ENCODE results near the gene ANKIB1. TPM values are rescaled to one million over a fixed set of nuclear protein-coding genes. Genes with fewer than 3 reads are reported as not detected.

The ANKIB1 gene
- total RNA-seq, 2 experiments from 2014 or later: 25.3 to 42.3 TPM

GRCh38 chr7:92281031-92281430, 35.3 kb downstream of the ANKIB1 start:
- Histone ChIP-seq H4K20me1 (ENCODE audit: insufficient read depth, low read length) (no peaks in the 10 kb centered on the region), H3K4me1 (ENCODE audit: insufficient read depth, low read length, poor library complexity, severe bottlenecking) (peaks cover 13% of the 10 kb centered on the region), H2AFZ (ENCODE audit: low read length) (no peak overlapping the region), H3K9me2 (ENCODE audit: insufficient read depth, low read length) (no peaks in the 10 kb centered on the region), H3K36me3 (ENCODE audit: insufficient read depth, low read length) (peaks cover 53% of the 10 kb centered on the region), H3K9me3 (ENCODE audit: low read length) (peaks cover 27% of the 10 kb centered on the region), H3K4me2 (ENCODE audit: low read length) (no peak overlapping the region), H3K4me3 (ENCODE audit: low read depth, low read length, poor library complexity, severe bottlenecking) (no peak overlapping the region), H3K79me2 (ENCODE audit: insufficient read depth, low read depth, low read length) (peaks cover 53% of the 10 kb centered on the region; the same call in 1 of the 2 replicates), H3K27ac (ENCODE audit: low read depth, low read length, poor library complexity, severe bottlenecking) (no peak overlapping the region)
- ChIA-PET POLR2A (interaction anchor here (0.5 to 0.6 kb wide), 2 partner anchors 60 to 359 kb away, joined by 3 to 4 read pairs; no protein-coding TSS in a partner anchor), CTCF (ENCODE audit: unreplicated experiment) (no interaction called here)
- intact Hi-C loops (cut with micrococcal nuclease; ENCODE audit: unreplicated experiment): no loop called here
- DNase-seq (ENCODE audit: low spot score): no peak
- no TSS peak for BruUV-seq (replicated peaks)
- no peak for TF ChIP-seq CTCF (conservative IDR thresholded peaks at IDR 0.05; ENCODE audit: low read length)
- no peak for TF ChIP-seq EZH2phosphoT487 (IDR thresholded peaks at IDR 0.05; ENCODE audit: borderline replicate concordance, low read depth, low read length)

DNA sequence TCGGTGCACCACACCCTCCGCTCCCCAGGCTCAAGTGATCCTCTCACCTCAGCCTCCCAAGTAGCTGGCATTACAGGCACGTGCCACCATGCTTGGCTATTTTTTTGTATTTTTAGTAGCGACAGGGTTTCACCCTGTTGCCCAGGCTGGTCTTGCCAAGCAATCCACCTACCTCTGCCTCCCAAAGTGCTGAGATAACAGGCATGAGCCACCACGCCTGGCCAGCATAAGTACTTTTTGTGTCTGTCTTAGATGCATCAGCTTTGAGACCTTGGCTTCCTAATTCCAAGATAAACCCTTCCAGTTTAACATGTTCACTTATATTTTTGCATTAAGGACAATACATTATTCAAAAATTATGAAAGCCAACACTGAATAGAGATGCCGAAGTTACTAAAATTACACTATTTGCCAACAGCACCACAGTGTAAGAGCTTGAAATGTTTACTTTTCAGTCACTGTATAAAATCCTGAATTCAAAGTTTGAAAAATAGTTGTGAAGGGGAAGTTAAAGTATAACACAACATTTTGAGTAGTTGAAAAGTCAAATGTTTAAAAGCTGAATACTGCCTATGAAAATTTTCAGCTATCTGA, 36.5 kb downstream of the ANKIB1 start:
- Histone ChIP-seq H3K4me3 (ENCODE audit: low read depth, low read length, poor library complexity, severe bottlenecking) (no peak overlapping the region), H3K4me1 (ENCODE audit: insufficient read depth, low read length, poor library complexity, severe bottlenecking) (peaks cover 6% of the 10 kb centered on the region), H3K9me3 (ENCODE audit: low read length) (peaks cover 21% of the 10 kb centered on the region), H3K27ac (ENCODE audit: low read depth, low read length, poor library complexity, severe bottlenecking) (no peak overlapping the region), H3K36me3 (ENCODE audit: insufficient read depth, low read length) (peaks cover 49% of the 10 kb centered on the region), H3K4me2 (ENCODE audit: low read length) (no peak overlapping the region), H3K79me2 (ENCODE audit: insufficient read depth, low read depth, low read length) (peaks cover 50% of the 10 kb centered on the region; the same call in 1 of the 2 replicates), H4K20me1 (ENCODE audit: insufficient read depth, low read length) (no peaks in the 10 kb centered on the region), H3K9me2 (ENCODE audit: insufficient read depth, low read length) (no peaks in the 10 kb centered on the region), H2AFZ (ENCODE audit: low read length) (no peak overlapping the region)
- BruUV-seq (replicated peaks): no TSS peak
- DNase-seq (ENCODE audit: low spot score): no peak
- intact Hi-C loops (cut with micrococcal nuclease; ENCODE audit: unreplicated experiment): no loop called here
- no peak for TF ChIP-seq CTCF (conservative IDR thresholded peaks at IDR 0.05; ENCODE audit: low read length)
- TF ChIP-seq EZH2phosphoT487 (IDR thresholded peaks at IDR 0.05; ENCODE audit: borderline replicate concordance, low read depth, low read length): no peak
- CTCF ChIA-PET (ENCODE audit: unreplicated experiment): interaction anchor here (0.9 kb wide), 1 partner anchor 36 kb away, joined by 3 read pairs; the partner anchor contains the start of genes ANKIB1 and KRIT1
- POLR2A ChIA-PET: interaction anchor here (0.7 to 1.5 kb wide), 4 partner anchors 8 to 37 kb away, joined by 3 to 8 read pairs (median 4); no protein-coding TSS in a partner anchor

- no peak overlapping the region for H3K4me3 ChIP-seq (ENCODE audit: low read depth, low read length, poor library complexity, severe bottlenecking)
- peaks cover 49% of the 10 kb centered on the region; the same call in 1 of the 2 replicates for H3K79me2 ChIP-seq (ENCODE audit: insufficient read depth, low read depth, low read length)
- no peak overlapping the region for H3K4me2 ChIP-seq (ENCODE audit: low read length)
- no peaks in the 10 kb centered on the region for H4K20me1 ChIP-seq (ENCODE audit: insufficient read depth, low read length)
- POLR2A ChIA-PET: interaction anchor here (0.7 to 1.5 kb wide), 4 partner anchors 9 to 38 kb away, joined by 3 to 8 read pairs (median 4); no protein-coding TSS in a partner anchor
- H3K9me2 ChIP-seq (ENCODE audit: insufficient read depth, low read length): no peaks in the 10 kb centered on the region
- no peak for DNase-seq (ENCODE audit: low spot score)
- H3K36me3 ChIP-seq (ENCODE audit: insufficient read depth, low read length): peaks cover 46% of the 10 kb centered on the region
- BruUV-seq (replicated peaks): no TSS peak
- CTCF ChIA-PET (ENCODE audit: unreplicated experiment): interaction anchor here (0.9 kb wide), 1 partner anchor 37 kb away, joined by 3 read pairs; the partner anchor contains the start of genes ANKIB1 and KRIT1
- TF ChIP-seq CTCF (conservative IDR thresholded peaks at IDR 0.05; ENCODE audit: low read length): no peak
- no peak for TF ChIP-seq EZH2phosphoT487 (IDR thresholded peaks at IDR 0.05; ENCODE audit: borderline replicate concordance, low read depth, low read length)
- H3K9me3 ChIP-seq (ENCODE audit: low read length): peaks cover 19% of the 10 kb centered on the region
- peaks cover 8% of the 10 kb centered on the region for H3K4me1 ChIP-seq (ENCODE audit: insufficient read depth, low read length, poor library complexity, severe bottlenecking)
- intact Hi-C loops (cut with micrococcal nuclease; ENCODE audit: unreplicated experiment): no loop called here
- H2AFZ ChIP-seq (ENCODE audit: low read length): no peak overlapping the region
- H3K27ac ChIP-seq (ENCODE audit: low read depth, low read length, poor library complexity, severe bottlenecking): no peak overlapping the region
Measured at GRCh38 chr7:92282930-92283329, 37.2 kb downstream of the ANKIB1 start.

Measured in OCI-LY7 (cell line).